Upper lobe of right lung (tissue), 1 donor: ENCODE results near the gene HIVEP3. TPM values are rescaled to one million over a fixed set of nuclear protein-coding genes. Genes with fewer than 3 reads are reported as not detected.

ENCODE experiments used
- ATAC-seq: fragments of 200-7000 bp; cut with Tn5 transposase; one replicate; pipeline ENCODE4 v1.9.1; 2020; ENCODE audit warnings: mild to moderate bottlenecking, moderate library complexity
- DNase-seq: peaks from one replicate; pipeline ENCODE4 v3.0.0-alpha.2; 2020
- H3K27ac ChIP-seq: fragments of 200-600 bp; one replicate; pipeline ENCODE4 v1.8.0; 2022
- H3K27me3 ChIP-seq: fragments of 200-600 bp; one replicate; pipeline ENCODE4 v1.8.0; 2022; ENCODE audit warnings: mild to moderate bottlenecking
- H3K36me3 ChIP-seq: fragments of 200-600 bp; one replicate; pipeline ENCODE4 v1.8.0; 2022
- H3K4me1 ChIP-seq: fragments of 200-600 bp; one replicate; pipeline ENCODE4 v1.8.0; 2022
- H3K4me3 ChIP-seq: fragments of 200-600 bp; one replicate; pipeline ENCODE4 v1.8.0; 2022; ENCODE audit warnings: mild to moderate bottlenecking
- H3K9me3 ChIP-seq: fragments of 200-600 bp; one replicate; pipeline ENCODE4 v1.8.0; 2022
- CTCF ChIP-seq: fragments of 200-600 bp; IDR thresholded peaks from one replicate; pipeline ENCODE4 v1.8.0; 2022; ENCODE audit warnings: antibody characterized with exemption
- intact Hi-C: fragments of 100-400 bp; cut with DNase I; formaldehyde crosslinking; loops from one replicate; pipeline ENCODE4 v1.11.0; 2022
- total RNA-seq: library from RNA; stranded (reverse); fragmentation: NEBNext Ultra II Directional; extraction: Animal tissue kit (Norgen Biotek cat#: 25700); gene quantifications from one replicate; pipeline ENCODE4 v1.2.1, GENCODE V29; 2021
- donor health status: DM: no; HTN: yes; CAD: no; lungs with severe emphysema.

The HIVEP3 gene
- total RNA-seq, 1 donor from 2014 or later, result 16.6 TPM

GRCh38 chr1:41466146-41466545, 452.6 kb downstream of the HIVEP3 start:
- Histone ChIP-seq H3K4me1 (no peaks in the 10 kb centered on the region), H3K36me3 (no peaks in the 10 kb centered on the region), H3K27ac (no peak overlapping the region), H3K27me3 (no peaks in the 10 kb centered on the region), H3K4me3 (no peak overlapping the region), H3K9me3 (no peaks in the 10 kb centered on the region)
- intact Hi-C loops, result no loop called here
- ATAC-seq (peak; percentile 75), DNase-seq (no peak)
- TF ChIP-seq CTCF, result no peak

DNA sequence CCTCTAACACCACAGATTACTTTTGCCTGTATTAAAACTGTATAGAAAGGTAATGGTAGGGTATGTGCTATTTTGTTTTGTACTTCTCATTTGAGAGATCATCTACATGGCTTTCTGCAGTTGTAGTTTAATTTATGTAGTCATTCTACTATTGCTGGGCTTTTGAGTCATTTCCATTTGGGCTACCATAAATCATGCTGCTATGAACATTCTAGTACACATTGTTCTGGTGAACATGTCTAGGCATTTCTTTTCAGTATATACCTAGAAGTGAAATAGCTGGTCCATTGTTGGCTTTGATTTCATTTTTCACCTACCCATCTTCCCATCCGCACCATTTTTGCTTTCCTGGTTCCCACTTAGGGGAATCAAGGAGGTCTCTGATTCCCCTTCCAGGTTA, 453.0 kb downstream of the HIVEP3 start:
- ATAC-seq, result no peak
- H3K9me3 ChIP-seq, result no peaks in the 10 kb centered on the region
- intact Hi-C loops, result no loop called here

GRCh38 chr1:41464885-41465284, 453.8 kb downstream of the HIVEP3 start:
- H3K9me3 ChIP-seq, result no peaks in the 10 kb centered on the region
- H3K36me3 ChIP-seq, result no peaks in the 10 kb centered on the region
- TF ChIP-seq CTCF, result no peak
- no peaks in the 10 kb centered on the region for H3K27me3 ChIP-seq
- no peak for ATAC-seq
- no peak overlapping the region for H3K4me3 ChIP-seq
- H3K27ac ChIP-seq, result no peak overlapping the region
- no peaks in the 10 kb centered on the region for H3K4me1 ChIP-seq
- intact Hi-C loops, result no loop called here
- DNase-seq, result no peak

More for the DNA sequence above, 453.0 kb downstream of the HIVEP3 start:
- no peaks in the 10 kb centered on the region for H3K27me3 ChIP-seq
- H3K36me3 ChIP-seq, result no peaks in the 10 kb centered on the region
- no peak overlapping the region for H3K4me3 ChIP-seq
- no peak overlapping the region for H3K27ac ChIP-seq
- H3K4me1 ChIP-seq, result no peaks in the 10 kb centered on the region
- TF ChIP-seq CTCF, result no peak
- no peak for DNase-seq

GRCh38 chr1:41463516-41463915, 455.2 kb downstream of the HIVEP3 start:
- TF ChIP-seq CTCF, result no peak
- ATAC-seq (no peak), DNase-seq (no peak)
- H3K4me3 ChIP-seq, result no peak overlapping the region
- no peaks in the 10 kb centered on the region for H3K27me3 ChIP-seq
- H3K36me3 ChIP-seq, result no peaks in the 10 kb centered on the region
- intact Hi-C loops, result no loop called here
- no peaks in the 10 kb centered on the region for H3K9me3 ChIP-seq
- H3K27ac ChIP-seq, result no peak overlapping the region
- no peaks in the 10 kb centered on the region for H3K4me1 ChIP-seq

GRCh38 chr1:41462680-41463004, 456.1 kb downstream of the HIVEP3 start:
- ATAC-seq, result no peak
- H3K27me3 ChIP-seq, result no peaks in the 10 kb centered on the region
- intact Hi-C loops, result no loop called here
- H3K9me3 ChIP-seq, result no peaks in the 10 kb centered on the region
- H3K36me3 ChIP-seq, result no peaks in the 10 kb centered on the region
- no peaks in the 10 kb centered on the region for H3K4me1 ChIP-seq
- no peak for TF ChIP-seq CTCF
- H3K27ac ChIP-seq, result no peak overlapping the region
- DNase-seq, result no peak
- no peak overlapping the region for H3K4me3 ChIP-seq
